Activated B cell treated with CpG ODN at 0.5 μM for 24 hours (primary cell): ENCODE measurements around the gene AKAP3. TPM values are rescaled to one million over a fixed set of nuclear protein-coding genes. Genes with fewer than 3 reads are reported as not detected.

Experiments used
- ATAC-seq: fragments of 200-7000 bp; cut with Tn5 transposase; one replicate; pipeline ENCODE4 v1.10.0; 2021; ENCODE audit warnings: low read depth, mild to moderate bottlenecking, moderate library complexity
- CTCF ChIA-PET: fragments of 350-600 bp; sonication (Branson Sonifier 250); formaldehyde crosslinking; loops from one replicate; lab custom pipeline; 2021; ENCODE audit warnings: antibody characterized with exemption; lab: Charles Lee
- POLR2A ChIA-PET: fragments of 350-600 bp; sonication (Branson Sonifier 250); formaldehyde crosslinking; loops from one replicate; lab custom pipeline; 2021; ENCODE audit warnings: antibody characterized with exemption; lab: Charles Lee
- DNase-seq: peaks from one replicate; pipeline ENCODE4 v3.0.0; 2022
- H3K27ac Mint-ChIP-seq: one replicate; pipeline ENCODE4 v1.8.0; 2020; ENCODE audit warnings: mixed read lengths
- H3K27me3 Mint-ChIP-seq: one replicate; pipeline ENCODE4 v1.8.0; 2021; ENCODE audit warnings: mixed read lengths
- H3K36me3 Mint-ChIP-seq: one replicate; pipeline ENCODE4 v1.8.0; 2021; ENCODE audit warnings: low read depth, mixed read lengths
- H3K4me1 Mint-ChIP-seq: one replicate; pipeline ENCODE4 v1.8.0; 2021; ENCODE audit warnings: mixed read lengths
- H3K4me3 Mint-ChIP-seq: one replicate; pipeline ENCODE4 v1.8.0; 2020; ENCODE audit warnings: mild to moderate bottlenecking, mixed read lengths
- H3K9me3 Mint-ChIP-seq: one replicate; pipeline ENCODE4 v1.8.0; 2020; ENCODE audit warnings: mixed read lengths
- intact Hi-C: fragments of 100-400 bp; cut with micrococcal nuclease; formaldehyde crosslinking; loops from one replicate; pipeline ENCODE4 v1.15.1; 2024
- total RNA-seq: library from RNA; stranded (reverse); gene quantifications from 2 replicates; pipeline ENCODE4 v1.2.3, GENCODE V29; 2022
- TF ChIP-seq, protein P1 (sequence below): fragments of 200-600 bp; IDR thresholded peaks from one replicate; pipeline ENCODE4 v1.8.0; 2022; ENCODE audit warnings: antibody characterized with exemption, mild to moderate bottlenecking

AKAP3 gene
- total RNA-seq, 1 donor from 2014 or later, result 3.4 TPM

DNA sequence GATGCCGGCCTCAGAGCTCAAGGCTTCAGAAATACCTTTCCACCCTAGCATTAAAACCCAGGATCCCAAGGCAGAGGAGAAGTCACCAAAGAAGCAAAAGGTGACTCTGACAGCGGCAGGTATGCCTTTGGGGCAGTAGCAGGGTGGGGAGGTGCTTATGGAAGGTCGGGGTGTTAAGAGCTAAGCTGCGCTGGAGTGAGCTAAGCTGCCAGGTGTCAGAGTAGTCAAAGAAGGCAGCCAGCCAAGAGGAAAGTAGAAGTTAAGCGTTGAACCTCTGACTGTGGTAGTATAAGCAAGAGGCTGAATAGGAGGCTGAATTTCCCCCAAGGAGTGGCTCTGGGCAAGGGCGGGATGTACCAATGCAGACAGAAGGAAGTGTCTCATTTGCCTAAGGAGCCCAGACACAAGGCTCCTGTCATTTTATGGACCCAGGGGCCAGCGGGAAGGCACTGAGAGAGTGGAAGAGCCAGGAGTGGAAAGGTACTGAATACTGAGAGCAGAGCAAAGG lies 57.6 kb downstream of the AKAP3 start:
- Mint-ChIP-seq H3K27ac (no peak overlapping the region), H3K4me1 (no peaks in the 10 kb centered on the region), H3K4me3 (no peak overlapping the region), H3K9me3 (peaks cover 3% of the 10 kb centered on the region), H3K27me3 (no peaks in the 10 kb centered on the region), H3K36me3 (peaks cover 15% of the 10 kb centered on the region)
- TF ChIP-seq, protein P1, sequence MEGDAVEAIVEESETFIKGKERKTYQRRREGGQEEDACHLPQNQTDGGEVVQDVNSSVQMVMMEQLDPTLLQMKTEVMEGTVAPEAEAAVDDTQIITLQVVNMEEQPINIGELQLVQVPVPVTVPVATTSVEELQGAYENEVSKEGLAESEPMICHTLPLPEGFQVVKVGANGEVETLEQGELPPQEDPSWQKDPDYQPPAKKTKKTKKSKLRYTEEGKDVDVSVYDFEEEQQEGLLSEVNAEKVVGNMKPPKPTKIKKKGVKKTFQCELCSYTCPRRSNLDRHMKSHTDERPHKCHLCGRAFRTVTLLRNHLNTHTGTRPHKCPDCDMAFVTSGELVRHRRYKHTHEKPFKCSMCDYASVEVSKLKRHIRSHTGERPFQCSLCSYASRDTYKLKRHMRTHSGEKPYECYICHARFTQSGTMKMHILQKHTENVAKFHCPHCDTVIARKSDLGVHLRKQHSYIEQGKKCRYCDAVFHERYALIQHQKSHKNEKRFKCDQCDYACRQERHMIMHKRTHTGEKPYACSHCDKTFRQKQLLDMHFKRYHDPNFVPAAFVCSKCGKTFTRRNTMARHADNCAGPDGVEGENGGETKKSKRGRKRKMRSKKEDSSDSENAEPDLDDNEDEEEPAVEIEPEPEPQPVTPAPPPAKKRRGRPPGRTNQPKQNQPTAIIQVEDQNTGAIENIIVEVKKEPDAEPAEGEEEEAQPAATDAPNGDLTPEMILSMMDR, result no peak
- no peak for ATAC-seq
- DNase-seq, result no peak
- ChIA-PET POLR2A (no interaction called here), CTCF (no interaction called here)
- intact Hi-C loops, result no loop called here

DNA sequence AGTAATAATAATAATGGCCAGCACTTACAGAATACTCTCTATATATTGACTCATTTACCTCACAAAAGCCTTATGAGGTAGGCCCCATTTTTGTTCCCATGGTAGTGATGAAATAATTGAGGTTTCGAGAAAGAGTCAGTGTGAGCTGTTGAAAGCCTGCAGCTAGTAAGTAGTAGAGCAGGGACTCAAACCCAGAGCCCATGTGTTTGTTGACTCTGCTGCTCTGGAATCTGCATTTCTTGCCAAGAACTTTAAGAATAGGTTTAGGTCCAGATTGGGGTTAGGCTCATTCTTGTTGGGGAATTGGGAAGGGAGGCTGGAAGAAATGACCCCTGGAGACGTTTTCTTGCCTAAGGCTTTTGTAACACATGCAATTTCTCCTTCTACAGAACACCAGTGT lies 58.9 kb downstream of the AKAP3 start:
- no peaks in the 10 kb centered on the region for H3K27me3 Mint-ChIP-seq
- intact Hi-C loops, result no loop called here
- TF ChIP-seq, protein P1, result no peak
- POLR2A ChIA-PET, result no interaction called here
- no peak overlapping the region for H3K27ac Mint-ChIP-seq
- DNase-seq (no peak), ATAC-seq (no peak)
- H3K36me3 Mint-ChIP-seq, result peaks cover 15% of the 10 kb centered on the region
- CTCF ChIA-PET, result no interaction called here
- H3K4me3 Mint-ChIP-seq, result no peak overlapping the region
- H3K9me3 Mint-ChIP-seq, result peaks cover 3% of the 10 kb centered on the region
- H3K4me1 Mint-ChIP-seq, result no peaks in the 10 kb centered on the region

DNA sequence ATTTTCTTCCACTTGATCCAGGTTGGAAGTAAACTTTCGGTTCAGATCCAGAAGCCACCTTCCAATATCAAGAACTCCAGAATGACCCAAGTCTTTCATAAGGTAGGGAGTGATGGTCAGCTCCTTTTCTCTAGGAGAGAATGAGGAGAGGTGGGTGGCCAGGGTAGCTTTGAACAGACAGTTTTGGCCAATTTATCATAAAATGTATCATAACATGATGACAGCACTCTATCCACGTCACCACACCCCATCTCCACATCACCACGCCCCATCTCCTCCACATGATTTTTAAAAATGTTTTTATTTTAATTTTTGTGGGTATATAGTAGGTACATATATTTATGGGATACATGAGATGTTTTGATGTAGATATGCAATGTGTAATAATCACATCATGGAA lies 59.9 kb downstream of the AKAP3 start:
- peaks cover 4% of the 10 kb centered on the region for H3K4me1 Mint-ChIP-seq
- CTCF ChIA-PET, result no interaction called here
- intact Hi-C loops, result no loop called here

DNA sequence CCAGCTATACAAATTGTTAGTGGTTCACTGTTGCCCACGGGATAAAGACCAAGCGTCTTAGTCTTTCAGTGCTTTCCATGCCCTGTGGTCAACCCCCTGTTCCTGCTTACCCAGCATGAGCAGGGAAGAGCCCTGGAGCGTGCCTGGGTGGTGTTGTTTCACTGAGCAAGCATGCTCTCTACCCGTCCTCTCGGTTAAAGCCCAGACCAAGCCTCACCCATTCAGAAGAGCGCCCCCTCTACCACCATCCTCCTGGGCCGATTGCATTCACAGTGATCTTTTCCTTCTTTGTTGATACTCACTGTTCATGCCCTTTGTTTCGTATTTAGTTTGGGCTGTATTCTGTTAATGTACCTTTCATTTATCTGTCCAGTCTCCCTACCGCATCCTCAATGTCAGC lies 61.7 kb downstream of the AKAP3 start:
- Mint-ChIP-seq H3K4me1 (peaks cover 6% of the 10 kb centered on the region), H3K9me3 (peaks cover 3% of the 10 kb centered on the region), H3K36me3 (peaks cover 13% of the 10 kb centered on the region), H3K4me3 (no peak overlapping the region), H3K27me3 (no peaks in the 10 kb centered on the region), H3K27ac (no peak overlapping the region)
- ATAC-seq, result no peak
- TF ChIP-seq, protein P1, result no peak
- intact Hi-C loops, result no loop called here
- DNase-seq, result no peak
- ChIA-PET POLR2A (no interaction called here), CTCF (no interaction called here)

More for the DNA sequence above, 59.9 kb downstream of the AKAP3 start:
- H3K9me3 Mint-ChIP-seq, result peaks cover 3% of the 10 kb centered on the region
- no peak for DNase-seq
- no peak overlapping the region for H3K27ac Mint-ChIP-seq
- TF ChIP-seq, protein P1, result no peak
- no peaks in the 10 kb centered on the region for H3K27me3 Mint-ChIP-seq
- POLR2A ChIA-PET, result interaction anchor here (0.6 kb wide), 1 partner anchor 62 kb away, joined by 7 read pairs; no protein-coding TSS in a partner anchor
- no peak overlapping the region for H3K4me3 Mint-ChIP-seq
- ATAC-seq, result no peak
- H3K36me3 Mint-ChIP-seq, result peaks cover 15% of the 10 kb centered on the region

DNA sequence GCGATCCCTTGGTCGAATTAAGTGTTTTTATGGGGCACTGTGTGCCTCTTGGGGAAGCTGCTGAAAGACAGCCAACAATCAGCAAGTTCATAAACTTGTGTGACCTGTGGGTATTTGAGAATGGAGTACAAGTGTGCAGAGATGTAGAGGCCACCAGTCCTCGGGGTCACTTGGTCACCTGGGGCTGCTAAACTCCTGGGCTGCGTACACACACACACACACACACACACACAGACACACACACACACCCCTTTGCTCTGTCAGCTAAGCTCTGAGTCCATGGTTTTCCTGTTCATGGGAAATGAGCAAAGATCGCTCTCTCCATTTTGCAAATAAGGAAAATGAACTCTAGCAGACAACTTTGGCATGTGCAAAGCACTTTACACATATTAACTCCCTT lies 62.4 kb downstream of the AKAP3 start:
- intact Hi-C loops, result no loop called here
- Mint-ChIP-seq H3K36me3 (peaks cover 13% of the 10 kb centered on the region), H3K4me1 (peaks cover 6% of the 10 kb centered on the region), H3K27me3 (no peaks in the 10 kb centered on the region), H3K9me3 (peaks cover 3% of the 10 kb centered on the region), H3K4me3 (no peak overlapping the region), H3K27ac (no peak overlapping the region)
- CTCF ChIA-PET, result no interaction called here
- DNase-seq, result no peak
- TF ChIP-seq, protein P1, result no peak
- no peak for ATAC-seq
- POLR2A ChIA-PET, result no interaction called here
